Keratinocyte (primary cell): Measurements from ENCODE around the gene EPHB3. TPM values are rescaled to one million over a fixed set of nuclear protein-coding genes. Genes with fewer than 3 reads are reported as not detected.

ENCODE experiments used
- DNase-seq: peaks from one replicate; pipeline ENCODE4 v3.0.0-alpha.2; 2011; ENCODE audit warnings: low read depth, missing footprints, low spot score
- FAIRE-seq: peaks from 2 replicates; lab custom pipeline; 2011; peaks lifted over from hg19 to GRCh38; lab: Jason Lieb, UNC
- H2AFZ ChIP-seq: 2 replicates; pipeline ENCODE4 v1.6.0; 2012; ENCODE audit warnings: low read length, control low read depth, inconsistent platforms; ENCODE audit not compliant: control insufficient read depth
- H3K27ac ChIP-seq: 2 replicates; pipeline ENCODE4 v1.5.1; 2011; ENCODE audit warnings: low read length; ENCODE audit not compliant: control insufficient read depth, insufficient read depth
- H3K27me3 ChIP-seq: 3 replicates; pipeline ENCODE4 v1.6.0; 2011; ENCODE audit warnings: low read length; ENCODE audit not compliant: control insufficient read depth, insufficient read depth; ENCODE audit errors: extremely low read depth
- H3K36me3 ChIP-seq, 2 experiments: 2 replicates in 1 of 2; 3 replicates in 1 of 2; pipeline ENCODE4 v1.5.1; 2011; ENCODE audit warnings: low read length in 2 of 2, mild to moderate bottlenecking in 1 of 2; ENCODE audit not compliant: control insufficient read depth in 2 of 2, insufficient read depth in 2 of 2; ENCODE audit errors: extremely low read depth in 1 of 2
- H3K4me1 ChIP-seq: 3 replicates; pipeline ENCODE4 v1.5.1; 2011; ENCODE audit warnings: low read length; ENCODE audit not compliant: control insufficient read depth, insufficient read depth; ENCODE audit errors: extremely low read depth
- H3K4me2 ChIP-seq: 3 replicates; pipeline ENCODE4 v1.6.0; 2011; ENCODE audit warnings: low read depth, low read length; ENCODE audit not compliant: control insufficient read depth, insufficient read depth; ENCODE audit errors: extremely low read depth
- H3K4me3 ChIP-seq, 3 experiments: fragments of 200-600 bp in 1 of 3; sonication (generic) in 1 of 3; 2 replicates in 2 of 3; 3 replicates in 1 of 3; pipeline ENCODE4 v1.5.1; 2011 to 2016; ENCODE audit warnings: low read length in 3 of 3, mild to moderate bottlenecking in 3 of 3, control low read depth in 2 of 3, inconsistent platforms in 1 of 3, low read depth in 1 of 3, mixed read lengths in 1 of 3, mixed run types in 1 of 3, moderate library complexity in 1 of 3; ENCODE audit not compliant: control insufficient read depth in 2 of 3, insufficient read depth in 2 of 3; ENCODE audit errors: extremely low read depth in 1 of 3
- H3K79me2 ChIP-seq: 2 replicates; pipeline ENCODE4 v1.6.0; 2012; ENCODE audit warnings: low read length; ENCODE audit not compliant: control insufficient read depth, insufficient read depth
- H3K9ac ChIP-seq: 3 replicates; pipeline ENCODE4 v1.6.0; 2011; ENCODE audit warnings: low read length; ENCODE audit not compliant: control insufficient read depth, insufficient read depth; ENCODE audit errors: extremely low read depth
- H3K9me1 ChIP-seq: 3 replicates; pipeline ENCODE4 v1.6.0; 2011; ENCODE audit warnings: low read length; ENCODE audit not compliant: control insufficient read depth, insufficient read depth; ENCODE audit errors: extremely low read depth
- H3K9me3 ChIP-seq: 2 replicates; pipeline ENCODE4 v1.5.1; 2012; ENCODE audit warnings: low read depth, low read length; ENCODE audit not compliant: control insufficient read depth
- H4K20me1 ChIP-seq: 3 replicates; pipeline ENCODE4 v1.6.0; 2011; ENCODE audit warnings: low read length; ENCODE audit not compliant: control insufficient read depth, insufficient read depth; ENCODE audit errors: extremely low read depth
- CTCF ChIP-seq, 3 experiments: IDR thresholded peaks in 1 of 3; conservative IDR thresholded peaks in 1 of 3; optimal IDR thresholded peaks in 1 of 3; 2 replicates in 2 of 3; 3 replicates in 1 of 3; pipeline versions ENCODE3 to v1.5.1; 2011; ENCODE audit warnings: low read length in 3 of 3, mild to moderate bottlenecking in 3 of 3, moderate library complexity in 2 of 3, control low read depth in 1 of 3, inconsistent platforms in 1 of 3; ENCODE audit not compliant: insufficient read depth in 2 of 3; ENCODE audit errors: extremely low read depth in 1 of 3
- EZH2 ChIP-seq: IDR thresholded peaks from one replicate; pipeline ENCODE4 v1.6.1; 2012; ENCODE audit warnings: inconsistent platforms, mild to moderate bottlenecking, low read length, moderate library complexity
- dilution Hi-C: fragments of 300-500 bp; cut with MboI; formaldehyde crosslinking; loops from one replicate; pipeline ENCODE4 v1.7.0; 2020; ENCODE audit warnings: low sequenced_read_pairs; ENCODE audit not compliant: extremely low pct_ligation_motif_present
- polyA plus RNA-seq, 5 experiments: library from polyadenylated mRNA; depleted of rRNA in 3 of 5; stranded (reverse) in 3 of 5; stranded (forward) in 1 of 5; unstranded in 1 of 5; fragments of >200 nt; gene quantifications; 1 replicate in 1 of 5; 2 replicates in 3 of 5; 3 replicates in 1 of 5; pipeline versions ENCODE4 v1.2.1 to v1.2.3, GENCODE V29; 2011 to 2012; ENCODE audit warnings: missing spikeins in 2 of 5, low read depth in 1 of 5, low replicate concordance in 1 of 5

EPHB3 gene
- polyA plus RNA-seq, 1 donor (not counting 4 experiments of a cell fraction or from before 2014, with no cell fraction given) = 2.2 TPM

- H3K9me3 ChIP-seq = no peaks in the 10 kb centered on the region
- H3K36me3 ChIP-seq = no peaks in the 10 kb centered on the region
- dilution Hi-C loops = no loop called here
- TF ChIP-seq CTCF (optimal IDR thresholded peaks at IDR 0.05 in 1 of 3, IDR thresholded peaks at IDR 0.05 in 1 of 3, conservative IDR thresholded peaks at IDR 0.05 in 1 of 3; ENCODE audit: extremely low read depth in 1 of 3, insufficient read depth in 2 of 3, low read length in 3 of 3) (no peak), EZH2 (no peak)
- H3K4me3 ChIP-seq = peak overlapping the region in 2 of 3 experiments; percentile 1 to 38
- H4K20me1 ChIP-seq = no peaks in the 10 kb centered on the region
- H3K79me2 ChIP-seq = no peaks in the 10 kb centered on the region
- peak; percentile 74 for DNase-seq
- peaks cover 13% of the 10 kb centered on the region for H3K27me3 ChIP-seq
- peak; percentile 82 for FAIRE-seq
- peak overlapping the region; percentile 42 for H2AFZ ChIP-seq
- H3K9me1 ChIP-seq = no peaks in the 10 kb centered on the region
- H3K9ac ChIP-seq = peak overlapping the region; percentile 54
- peak overlapping the region; percentile 78 for H3K4me2 ChIP-seq
- peak overlapping the region; percentile 26 for H3K27ac ChIP-seq
- H3K4me1 ChIP-seq = peaks cover 32% of the 10 kb centered on the region
Measured at GRCh38 chr3:184600685-184601377, 39.2 kb downstream of the EPHB3 start.

DNA sequence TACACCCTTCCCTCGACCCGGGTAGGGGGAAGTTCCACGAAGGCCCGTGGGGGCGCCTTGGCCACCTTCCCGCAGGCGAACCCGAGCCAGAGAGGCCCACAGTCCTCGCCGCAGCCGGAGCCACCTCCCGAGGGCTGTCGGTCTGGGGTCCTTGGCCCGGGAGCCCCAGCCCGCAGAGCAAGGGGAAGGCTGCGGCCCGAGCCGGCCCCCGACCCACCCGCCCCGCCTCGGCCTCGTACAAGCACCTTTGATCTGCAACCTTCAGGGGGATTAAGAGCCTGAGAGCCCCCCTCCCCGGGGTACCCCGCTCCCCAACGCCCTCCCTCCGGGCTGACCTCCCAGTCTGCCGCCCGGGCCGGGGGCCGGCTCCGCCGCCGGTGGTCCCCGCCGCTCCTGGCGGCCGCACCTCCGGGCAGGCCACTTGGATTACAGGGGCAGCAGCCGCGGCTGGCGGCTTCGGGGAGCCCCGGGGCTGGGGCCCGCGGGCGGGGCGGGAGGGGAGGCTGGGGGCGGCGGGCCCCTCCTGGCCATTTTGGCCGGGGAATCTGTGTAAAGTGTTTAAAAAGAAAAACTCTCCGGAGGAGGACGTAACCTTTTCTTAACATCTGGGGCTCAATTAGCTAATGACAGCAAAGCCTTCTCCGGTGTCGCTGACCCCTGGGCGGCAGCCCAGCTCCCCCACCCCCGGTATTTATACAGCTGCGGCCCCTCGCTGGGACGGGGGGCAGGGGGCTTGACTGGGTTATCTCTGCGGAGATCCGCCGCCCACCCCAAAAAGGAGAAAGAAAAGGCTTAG is 40.2 kb downstream of the EPHB3 start:
- TF ChIP-seq CTCF (optimal IDR thresholded peaks at IDR 0.05 in 1 of 3, IDR thresholded peaks at IDR 0.05 in 1 of 3, conservative IDR thresholded peaks at IDR 0.05 in 1 of 3; ENCODE audit: extremely low read depth in 1 of 3, insufficient read depth in 2 of 3, low read length in 3 of 3) (no peak), EZH2 (no peak)
- peak overlapping the region; percentile 26 for H3K27ac ChIP-seq
- no peaks in the 10 kb centered on the region for H3K36me3 ChIP-seq
- H2AFZ ChIP-seq = peak overlapping the region; percentile 61
- no peaks in the 10 kb centered on the region for H3K9me3 ChIP-seq
- no peaks in the 10 kb centered on the region for H3K9me1 ChIP-seq
- peak overlapping the region; percentile 78 for H3K4me2 ChIP-seq
- no peak for DNase-seq
- no peaks in the 10 kb centered on the region for H3K79me2 ChIP-seq
- no peaks in the 10 kb centered on the region for H4K20me1 ChIP-seq
- no peak for FAIRE-seq
- dilution Hi-C loops = no loop called here
- peaks cover 13% of the 10 kb centered on the region for H3K27me3 ChIP-seq
- H3K4me3 ChIP-seq = peak overlapping the region; percentile 15 to 38 (median 18)
- peak overlapping the region; percentile 58 for H3K9ac ChIP-seq
- H3K4me1 ChIP-seq = peaks cover 32% of the 10 kb centered on the region
